Sigmoid colon (tissue), 7 donors: ENCODE measurements around the gene CBARP. TPM values are rescaled to one million over a fixed set of nuclear protein-coding genes. Genes with fewer than 3 reads are reported as not detected.

Source experiments
- DNase-seq: peaks from one replicate; pipeline ENCODE4 v3.0.0-alpha.2; 2019
- H3K27ac ChIP-seq, 4 donors: fragments of 200-600 bp; sonication (generic); one replicate each; pipeline ENCODE4 v1.5.1; 2016 to 2019; ENCODE audit warnings: mild to moderate bottlenecking in 1 of 4
- H3K27me3 ChIP-seq, 3 donors: fragments of 200-600 bp; sonication (generic); one replicate each; pipeline ENCODE4 v1.5.1; 2019; ENCODE audit warnings: mild to moderate bottlenecking in 1 of 3
- H3K36me3 ChIP-seq, 4 donors: fragments of 200-600 bp; sonication (generic); one replicate each; pipeline ENCODE4 v1.5.1; 2016 to 2019
- H3K4me1 ChIP-seq, 4 donors: fragments of 200-600 bp; sonication (generic); one replicate each; pipeline ENCODE4 v1.5.1; 2017 to 2019
- H3K4me3 ChIP-seq, 4 donors: fragments of 200-600 bp; sonication (generic); one replicate each; pipeline ENCODE4 v1.5.1; 2017 to 2019; ENCODE audit warnings: mild to moderate bottlenecking in 2 of 4, moderate library complexity in 1 of 4
- H3K9me3 ChIP-seq, 4 donors: fragments of 200-600 bp in 3 of 4; sonication (generic) in 3 of 4; one replicate each; pipeline versions ENCODE4 v1.5.1 to v1.6.1; 2013 to 2019
- EP300 ChIP-seq, 4 donors: sonication (generic); formaldehyde crosslinking; IDR thresholded peaks; one replicate each; pipeline ENCODE4 v1.6.1; 2017; ENCODE audit warnings: antibody characterized with exemption in 4 of 4
- POLR2A ChIP-seq, 2 donors: fragments of 450-650 bp; IDR thresholded peaks; one replicate each; pipeline ENCODE4 v1.6.1; 2016; ENCODE audit warnings: antibody characterized with exemption in 2 of 2, mild to moderate bottlenecking in 2 of 2, moderate library complexity in 2 of 2
- POLR2AphosphoS5 ChIP-seq, 4 donors: sonication (generic); formaldehyde crosslinking; IDR thresholded peaks; one replicate each; pipeline ENCODE4 v1.6.1; 2017; ENCODE audit warnings: antibody characterized with exemption in 4 of 4
- WGBS, 2 donors: extraction: QIAGEN DNeasy Blood & Tissue Kit; methylation state at CpG; one replicate each; pipeline ENCODE4 v1.1.7; 2013; 5-methylcytosine and 5-hydroxymethylcytosine counted together
- intact Hi-C: fragments of 100-400 bp; cut with DNase I; formaldehyde crosslinking; loops from one replicate; pipeline ENCODE4 v1.15.1; 2023
- polyA plus RNA-seq, 3 donors: library from polyadenylated mRNA; stranded (reverse); fragments of 200-250 nt; gene quantifications; one replicate each; pipeline ENCODE4 v1.2.3, GENCODE V29; 2013
- total RNA-seq, 4 donors: library from RNA; depleted of rRNA; stranded (reverse); fragments of >200 nt; gene quantifications; one replicate each; pipeline ENCODE4 v1.1.0, GENCODE V29; 2016
- TF ChIP-seq, protein P1 (sequence below), 4 experiments: fragments of 450-650 bp in 3 of 4; fragments of 200-600 bp in 1 of 4; IDR thresholded peaks; one replicate each; pipeline ENCODE4 v1.5.1; 2016 to 2019; ENCODE audit warnings: antibody characterized with exemption in 4 of 4, mild to moderate bottlenecking in 3 of 4, moderate library complexity in 2 of 4
- donor health status: healthy with polysubstance abuse.
- donor health status: Bipolar disorder and iron deficiency.
- donor health status: healthy.

The CBARP gene
- total and polyA plus RNA-seq, 7 donors: 0.36 to 0.82 (median 0.59) TPM; not detected in 3

DNA sequence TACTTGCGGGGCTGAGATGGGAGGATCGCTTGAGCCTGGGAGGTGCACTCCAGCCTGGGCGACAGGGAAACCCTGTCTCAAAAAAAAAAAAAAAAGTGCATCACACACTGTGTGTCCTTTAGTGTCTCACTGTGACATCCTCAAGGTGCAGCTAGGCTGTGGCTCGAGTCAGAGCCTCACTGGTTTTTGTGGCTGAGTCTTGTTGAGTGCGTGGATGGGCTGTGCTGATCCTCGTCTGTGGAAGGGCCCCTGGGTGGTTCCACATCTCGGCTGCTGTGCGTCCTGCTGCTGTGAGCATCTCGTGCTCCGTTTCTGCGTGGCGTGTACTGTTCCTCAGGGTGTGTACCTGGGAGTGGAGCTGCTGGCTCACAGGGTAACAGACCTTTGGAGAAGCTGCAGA lies 21.0 kb downstream of the CBARP start:
- Histone ChIP-seq H3K4me3 (no peak overlapping the region), H3K9me3 (no peaks in the 10 kb centered on the region), H3K36me3 (peaks cover 0 to 22% (median 13%) of the 10 kb centered on the region in 4 donors), H3K27me3 (no peaks in the 10 kb centered on the region), H3K4me1 (peaks cover 4 to 88% (median 73%) of the 10 kb centered on the region in 4 donors), H3K27ac (peak overlapping the region; percentile 77 to 89 (median 88))
- 64 to 86% methylated on average over 12 of the region's 12 CpGs for WGBS, 2 donors
- no peak for DNase-seq
- intact Hi-C loops: no loop called here
- TF ChIP-seq EP300 (IDR thresholded peaks at IDR 0.05): no peak
- no peak for TF ChIP-seq POLR2AphosphoS5 (IDR thresholded peaks at IDR 0.05)
- TF ChIP-seq POLR2A (IDR thresholded peaks at IDR 0.05): no peak
- TF ChIP-seq, protein P1, sequence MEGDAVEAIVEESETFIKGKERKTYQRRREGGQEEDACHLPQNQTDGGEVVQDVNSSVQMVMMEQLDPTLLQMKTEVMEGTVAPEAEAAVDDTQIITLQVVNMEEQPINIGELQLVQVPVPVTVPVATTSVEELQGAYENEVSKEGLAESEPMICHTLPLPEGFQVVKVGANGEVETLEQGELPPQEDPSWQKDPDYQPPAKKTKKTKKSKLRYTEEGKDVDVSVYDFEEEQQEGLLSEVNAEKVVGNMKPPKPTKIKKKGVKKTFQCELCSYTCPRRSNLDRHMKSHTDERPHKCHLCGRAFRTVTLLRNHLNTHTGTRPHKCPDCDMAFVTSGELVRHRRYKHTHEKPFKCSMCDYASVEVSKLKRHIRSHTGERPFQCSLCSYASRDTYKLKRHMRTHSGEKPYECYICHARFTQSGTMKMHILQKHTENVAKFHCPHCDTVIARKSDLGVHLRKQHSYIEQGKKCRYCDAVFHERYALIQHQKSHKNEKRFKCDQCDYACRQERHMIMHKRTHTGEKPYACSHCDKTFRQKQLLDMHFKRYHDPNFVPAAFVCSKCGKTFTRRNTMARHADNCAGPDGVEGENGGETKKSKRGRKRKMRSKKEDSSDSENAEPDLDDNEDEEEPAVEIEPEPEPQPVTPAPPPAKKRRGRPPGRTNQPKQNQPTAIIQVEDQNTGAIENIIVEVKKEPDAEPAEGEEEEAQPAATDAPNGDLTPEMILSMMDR (IDR thresholded peaks at IDR 0.05): no peak

DNA sequence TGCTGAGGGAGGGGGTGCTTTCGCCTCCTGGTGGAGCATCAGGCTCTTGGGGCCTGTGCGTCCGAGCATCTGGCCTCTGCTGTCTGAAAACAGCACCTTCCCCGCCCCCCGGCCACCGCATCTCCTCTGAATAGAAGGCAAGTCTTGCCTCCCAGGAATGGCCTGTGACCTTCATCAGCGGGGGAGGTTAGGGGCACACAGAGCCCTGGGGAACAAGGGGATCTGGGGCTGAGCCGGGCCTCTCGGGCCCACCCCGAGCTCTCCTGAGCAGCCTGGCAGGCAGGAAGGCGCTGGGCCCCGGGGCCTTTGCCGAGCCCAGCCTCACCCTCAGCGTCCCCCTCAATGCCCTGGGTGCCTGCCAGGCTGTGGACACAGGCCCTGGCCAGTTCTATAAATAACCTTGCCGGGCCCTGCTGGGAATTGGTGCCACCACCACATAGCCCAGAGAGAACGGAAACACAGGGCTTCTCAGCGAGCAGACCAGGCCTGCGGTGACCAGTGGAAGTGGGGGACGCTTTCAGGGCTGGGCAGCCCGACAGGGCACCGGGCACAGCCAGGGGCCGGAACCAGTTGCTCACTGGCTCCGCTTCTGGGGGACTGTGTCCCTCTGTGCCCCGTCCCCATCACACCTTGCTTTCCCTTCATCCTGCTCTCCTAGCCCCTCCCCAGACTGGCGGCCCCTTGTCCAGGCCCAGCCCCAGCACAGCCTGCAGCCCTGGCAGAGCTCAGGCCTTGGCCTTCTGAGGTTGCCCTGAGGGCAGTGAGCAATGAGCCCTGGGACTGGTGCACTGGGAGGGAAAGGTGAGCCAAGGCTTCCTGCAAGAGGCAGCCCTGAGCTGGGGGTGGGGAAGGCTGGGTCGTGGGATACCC lies 22.7 kb downstream of the CBARP start:
- H3K4me3 ChIP-seq: peak overlapping the region in 3 of 4 donors; percentile 0 to 17 (median 8)
- peaks cover 4 to 97% (median 79%) of the 10 kb centered on the region in 4 donors for H3K4me1 ChIP-seq
- H3K27me3 ChIP-seq: no peaks in the 10 kb centered on the region
- peak overlapping the region; percentile 77 to 89 (median 88) for H3K27ac ChIP-seq
- WGBS, 2 donors: 84 to 90% methylated on average over 26 of the region's 26 CpGs
- H3K36me3 ChIP-seq: peaks cover 0 to 8% (median 3%) of the 10 kb centered on the region in 4 donors
- intact Hi-C loops: no loop called here
- peak; percentile 87 for DNase-seq
- TF ChIP-seq POLR2A (IDR thresholded peaks at IDR 0.05) (no peak), EP300 (IDR thresholded peaks at IDR 0.05) (peak in 1 of 4 donors; percentile 1), POLR2AphosphoS5 (IDR thresholded peaks at IDR 0.05) (peak in 1 of 4 donors; percentile 34)
- H3K9me3 ChIP-seq: no peaks in the 10 kb centered on the region

DNA sequence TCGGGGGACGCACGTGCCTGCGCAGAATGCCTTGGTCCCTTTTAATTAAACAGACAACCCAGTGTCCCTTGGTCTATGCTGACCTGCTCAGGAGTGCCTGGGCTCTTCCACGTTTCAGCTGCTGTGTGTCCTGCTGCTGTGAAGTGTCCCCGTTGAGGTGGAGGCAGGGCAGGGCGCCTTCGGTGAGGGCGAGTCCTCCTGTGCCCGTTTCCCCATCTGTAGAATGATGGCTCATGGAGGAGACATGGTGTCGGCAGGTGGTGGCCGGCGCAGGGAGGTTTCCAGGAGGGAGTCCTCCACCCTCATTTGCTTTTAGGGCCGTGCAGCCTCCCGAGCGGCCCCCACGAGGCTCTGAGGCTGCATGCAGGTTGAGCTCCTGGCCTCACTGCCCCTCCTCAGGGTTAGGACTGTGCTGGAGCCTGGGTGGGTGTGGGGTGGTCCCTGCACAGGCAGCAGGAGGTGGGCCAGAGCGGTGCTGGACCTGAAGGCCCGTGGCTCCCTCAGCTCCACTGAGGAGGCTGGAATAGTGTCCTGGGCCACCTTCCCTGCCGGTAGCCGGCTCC lies 23.4 kb downstream of the CBARP start:
- DNase-seq: no peak
- Histone ChIP-seq H3K9me3 (no peaks in the 10 kb centered on the region), H3K36me3 (peaks cover 0 to 4% (median 0%) of the 10 kb centered on the region in 4 donors), H3K27ac (peak overlapping the region; percentile 77 to 89 (median 88)), H3K4me3 (peak overlapping the region in 3 of 4 donors; percentile 0 to 17 (median 9)), H3K27me3 (no peaks in the 10 kb centered on the region), H3K4me1 (peaks cover 4 to 97% (median 86%) of the 10 kb centered on the region in 4 donors)
- TF ChIP-seq POLR2AphosphoS5 (IDR thresholded peaks at IDR 0.05) (no peak), EP300 (IDR thresholded peaks at IDR 0.05) (no peak), POLR2A (IDR thresholded peaks at IDR 0.05) (no peak)
- TF ChIP-seq, protein P1 (IDR thresholded peaks at IDR 0.05): no peak
- WGBS, 2 donors: 62 to 63% methylated on average over 21 of the region's 21 CpGs
- intact Hi-C loops: no loop called here

DNA sequence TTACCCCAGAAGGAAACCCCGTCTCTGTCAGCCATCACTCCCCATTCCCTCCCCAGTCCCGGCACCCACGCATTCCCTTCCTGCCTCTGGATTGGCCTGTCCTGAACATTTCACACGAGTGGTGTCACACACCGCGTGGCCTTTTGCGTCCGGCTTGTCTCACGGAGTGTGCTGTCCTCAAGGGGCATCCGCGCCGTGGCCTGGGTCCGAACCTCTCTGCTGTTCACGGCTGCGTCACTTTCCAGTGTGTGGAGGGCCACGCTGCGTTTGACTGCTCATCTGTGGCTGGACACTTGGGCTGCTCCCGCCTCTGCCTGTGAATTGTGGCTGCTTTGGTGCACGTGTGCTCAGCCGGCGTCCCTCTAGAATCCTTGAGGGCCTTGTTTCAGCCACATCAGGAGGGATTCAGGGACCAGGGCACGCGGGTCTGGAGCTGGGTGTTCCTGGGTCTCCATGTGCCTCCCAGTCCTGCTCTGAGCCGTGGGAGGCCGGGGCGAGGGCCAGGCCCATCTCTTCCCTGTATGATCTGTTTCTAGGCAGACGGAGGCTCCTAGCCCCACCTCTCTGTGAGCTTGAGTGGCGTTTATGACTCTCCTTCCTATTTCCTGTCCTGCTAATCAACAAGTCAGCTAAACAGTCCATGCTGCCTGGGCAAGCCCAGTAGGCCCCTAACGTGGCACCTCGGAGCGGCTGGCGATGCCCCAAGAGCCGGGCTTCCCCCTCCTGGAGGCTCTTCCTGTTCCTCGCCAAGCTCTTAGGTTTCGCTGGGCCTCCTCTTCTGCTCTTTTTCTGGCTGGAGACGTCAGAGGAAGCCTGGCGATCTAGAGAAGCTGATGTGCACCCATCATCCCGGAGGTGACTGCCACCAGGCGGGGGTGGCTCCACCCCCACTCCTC lies 24.2 kb downstream of the CBARP start:
- TF ChIP-seq, protein P1 (IDR thresholded peaks at IDR 0.05): no peak
- TF ChIP-seq POLR2AphosphoS5 (IDR thresholded peaks at IDR 0.05) (peak in 3 of 4 donors; percentile 41 to 58 (median 41)), POLR2A (IDR thresholded peaks at IDR 0.05) (no peak)
- 41 to 48% methylated on average over 39 of the region's 39 CpGs for WGBS, 2 donors
- no peaks in the 10 kb centered on the region for H3K9me3 ChIP-seq
- peak; percentile 91 for DNase-seq
- H3K27me3 ChIP-seq: no peaks in the 10 kb centered on the region
- H3K4me3 ChIP-seq: peak overlapping the region in 3 of 4 donors; percentile 0 to 17 (median 9)
- H3K36me3 ChIP-seq: peaks cover 0 to 4% (median 0%) of the 10 kb centered on the region in 4 donors
- H3K27ac ChIP-seq: peak overlapping the region; percentile 77 to 89 (median 88)
- peaks cover 4 to 97% (median 87%) of the 10 kb centered on the region in 4 donors for H3K4me1 ChIP-seq
- intact Hi-C loops: no loop called here
